Keratinocyte (primary cell): ENCODE results near the gene WFDC8. TPM values are rescaled to one million over a fixed set of nuclear protein-coding genes. Genes with fewer than 3 reads are reported as not detected.

ENCODE experiments used
- DNase-seq: peaks from one replicate; pipeline ENCODE4 v3.0.0-alpha.2; 2011; ENCODE audit warnings: low read depth, missing footprints, low spot score
- FAIRE-seq: peaks from 2 replicates; lab custom pipeline; 2011; peaks lifted over from hg19 to GRCh38; lab: Jason Lieb, UNC
- H2AFZ ChIP-seq: 2 replicates; pipeline ENCODE4 v1.6.0; 2012; ENCODE audit warnings: low read length, control low read depth, inconsistent platforms; ENCODE audit not compliant: control insufficient read depth
- H3K27ac ChIP-seq: 2 replicates; pipeline ENCODE4 v1.5.1; 2011; ENCODE audit warnings: low read length; ENCODE audit not compliant: control insufficient read depth, insufficient read depth
- H3K27me3 ChIP-seq: 3 replicates; pipeline ENCODE4 v1.6.0; 2011; ENCODE audit warnings: low read length; ENCODE audit not compliant: control insufficient read depth, insufficient read depth; ENCODE audit errors: extremely low read depth
- H3K36me3 ChIP-seq, 2 experiments: 2 replicates in 1 of 2; 3 replicates in 1 of 2; pipeline ENCODE4 v1.5.1; 2011; ENCODE audit warnings: low read length in 2 of 2, mild to moderate bottlenecking in 1 of 2; ENCODE audit not compliant: control insufficient read depth in 2 of 2, insufficient read depth in 2 of 2; ENCODE audit errors: extremely low read depth in 1 of 2
- H3K4me1 ChIP-seq: 3 replicates; pipeline ENCODE4 v1.5.1; 2011; ENCODE audit warnings: low read length; ENCODE audit not compliant: control insufficient read depth, insufficient read depth; ENCODE audit errors: extremely low read depth
- H3K4me2 ChIP-seq: 3 replicates; pipeline ENCODE4 v1.6.0; 2011; ENCODE audit warnings: low read depth, low read length; ENCODE audit not compliant: control insufficient read depth, insufficient read depth; ENCODE audit errors: extremely low read depth
- H3K4me3 ChIP-seq, 3 experiments: fragments of 200-600 bp in 1 of 3; sonication (generic) in 1 of 3; 2 replicates in 2 of 3; 3 replicates in 1 of 3; pipeline ENCODE4 v1.5.1; 2011 to 2016; ENCODE audit warnings: low read length in 3 of 3, mild to moderate bottlenecking in 3 of 3, control low read depth in 2 of 3, inconsistent platforms in 1 of 3, low read depth in 1 of 3, mixed read lengths in 1 of 3, mixed run types in 1 of 3, moderate library complexity in 1 of 3; ENCODE audit not compliant: control insufficient read depth in 2 of 3, insufficient read depth in 2 of 3; ENCODE audit errors: extremely low read depth in 1 of 3
- H3K79me2 ChIP-seq: 2 replicates; pipeline ENCODE4 v1.6.0; 2012; ENCODE audit warnings: low read length; ENCODE audit not compliant: control insufficient read depth, insufficient read depth
- H3K9ac ChIP-seq: 3 replicates; pipeline ENCODE4 v1.6.0; 2011; ENCODE audit warnings: low read length; ENCODE audit not compliant: control insufficient read depth, insufficient read depth; ENCODE audit errors: extremely low read depth
- H3K9me1 ChIP-seq: 3 replicates; pipeline ENCODE4 v1.6.0; 2011; ENCODE audit warnings: low read length; ENCODE audit not compliant: control insufficient read depth, insufficient read depth; ENCODE audit errors: extremely low read depth
- H3K9me3 ChIP-seq: 2 replicates; pipeline ENCODE4 v1.5.1; 2012; ENCODE audit warnings: low read depth, low read length; ENCODE audit not compliant: control insufficient read depth
- H4K20me1 ChIP-seq: 3 replicates; pipeline ENCODE4 v1.6.0; 2011; ENCODE audit warnings: low read length; ENCODE audit not compliant: control insufficient read depth, insufficient read depth; ENCODE audit errors: extremely low read depth
- CTCF ChIP-seq, 3 experiments: IDR thresholded peaks in 1 of 3; conservative IDR thresholded peaks in 1 of 3; optimal IDR thresholded peaks in 1 of 3; 2 replicates in 2 of 3; 3 replicates in 1 of 3; pipeline versions ENCODE3 to v1.5.1; 2011; ENCODE audit warnings: low read length in 3 of 3, mild to moderate bottlenecking in 3 of 3, moderate library complexity in 2 of 3, control low read depth in 1 of 3, inconsistent platforms in 1 of 3; ENCODE audit not compliant: insufficient read depth in 2 of 3; ENCODE audit errors: extremely low read depth in 1 of 3
- EZH2 ChIP-seq: IDR thresholded peaks from one replicate; pipeline ENCODE4 v1.6.1; 2012; ENCODE audit warnings: inconsistent platforms, mild to moderate bottlenecking, low read length, moderate library complexity
- dilution Hi-C: fragments of 300-500 bp; cut with MboI; formaldehyde crosslinking; loops from one replicate; pipeline ENCODE4 v1.7.0; 2020; ENCODE audit warnings: low sequenced_read_pairs; ENCODE audit not compliant: extremely low pct_ligation_motif_present
- polyA plus RNA-seq, 5 experiments: library from polyadenylated mRNA; depleted of rRNA in 3 of 5; stranded (reverse) in 3 of 5; stranded (forward) in 1 of 5; unstranded in 1 of 5; fragments of >200 nt; gene quantifications; 1 replicate in 1 of 5; 2 replicates in 3 of 5; 3 replicates in 1 of 5; pipeline versions ENCODE4 v1.2.1 to v1.2.3, GENCODE V29; 2011 to 2012; ENCODE audit warnings: missing spikeins in 2 of 5, low read depth in 1 of 5, low replicate concordance in 1 of 5

The WFDC8 gene
- polyA plus RNA-seq, 1 donor (not counting 4 experiments of a cell fraction or from before 2014, with no cell fraction given): not detected

- H2AFZ ChIP-seq: no peak overlapping the region
- no peak overlapping the region for H3K4me2 ChIP-seq
- no peak overlapping the region for H3K9ac ChIP-seq
- no peaks in the 10 kb centered on the region for H3K79me2 ChIP-seq
- peaks cover 6% of the 10 kb centered on the region for H3K9me3 ChIP-seq
- no peak overlapping the region for H3K4me3 ChIP-seq
- no peak overlapping the region for H3K27ac ChIP-seq
- no peaks in the 10 kb centered on the region for H4K20me1 ChIP-seq
- H3K9me1 ChIP-seq: no peaks in the 10 kb centered on the region
- dilution Hi-C loops: no loop called here
- no peaks in the 10 kb centered on the region for H3K36me3 ChIP-seq
- H3K27me3 ChIP-seq: no peaks in the 10 kb centered on the region
- FAIRE-seq (no peak), DNase-seq (no peak)
- peaks cover 19% of the 10 kb centered on the region for H3K4me1 ChIP-seq
- TF ChIP-seq CTCF (optimal IDR thresholded peaks at IDR 0.05 in 1 of 3, IDR thresholded peaks at IDR 0.05 in 1 of 3, conservative IDR thresholded peaks at IDR 0.05 in 1 of 3; ENCODE audit: extremely low read depth in 1 of 3, insufficient read depth in 2 of 3, low read length in 3 of 3): no peak
- no peak for TF ChIP-seq EZH2
Measured at GRCh38 chr20:45607810-45608209, 28.7 kb upstream of the WFDC8 start.

- peaks cover 21% of the 10 kb centered on the region for H3K27me3 ChIP-seq
- no peaks in the 10 kb centered on the region for H4K20me1 ChIP-seq
- FAIRE-seq: no peak
- H2AFZ ChIP-seq: no peak overlapping the region
- H3K27ac ChIP-seq: no peak overlapping the region
- no peaks in the 10 kb centered on the region for H3K9me3 ChIP-seq
- H3K4me1 ChIP-seq: no peaks in the 10 kb centered on the region
- no peaks in the 10 kb centered on the region for H3K36me3 ChIP-seq
- no peak overlapping the region for H3K4me2 ChIP-seq
- H3K4me3 ChIP-seq: no peak overlapping the region
- no peak overlapping the region for H3K9ac ChIP-seq
- TF ChIP-seq EZH2: no peak
- TF ChIP-seq CTCF (optimal IDR thresholded peaks at IDR 0.05 in 1 of 3, IDR thresholded peaks at IDR 0.05 in 1 of 3, conservative IDR thresholded peaks at IDR 0.05 in 1 of 3; ENCODE audit: extremely low read depth in 1 of 3, insufficient read depth in 2 of 3, low read length in 3 of 3): no peak
- no peaks in the 10 kb centered on the region for H3K9me1 ChIP-seq
- DNase-seq: no peak
- dilution Hi-C loops: no loop called here
- no peaks in the 10 kb centered on the region for H3K79me2 ChIP-seq
Measured at GRCh38 chr20:45595235-45595634, 16.2 kb upstream of the WFDC8 start.
